Endodermal cell (in vitro differentiated cells): ENCODE measurements around the gene LSAMP. TPM values are rescaled to one million over a fixed set of nuclear protein-coding genes. Genes with fewer than 3 reads are reported as not detected.
"Not testable (repeated sequence)": the region's sequence is repeated elsewhere in the genome, so short reads cannot be mapped to it uniquely, and the experiment has no call there.

Experiments used
- DNase-seq: peaks from one replicate; pipeline ENCODE4 v3.0.0-alpha.2; 2017
- H3K27ac ChIP-seq: 2 replicates; pipeline ENCODE4 v1.5.1; 2013; ENCODE audit warnings: mild to moderate bottlenecking, low read depth, low read length, moderate library complexity
- H3K27me3 ChIP-seq: 2 replicates; pipeline ENCODE4 v1.6.1; 2013; ENCODE audit warnings: mild to moderate bottlenecking, low read length, moderate library complexity; ENCODE audit not compliant: insufficient read depth, control insufficient read depth, poor library complexity, severe bottlenecking
- H3K36me3 ChIP-seq: 2 replicates; pipeline ENCODE4 v1.7.0; 2013; ENCODE audit warnings: mild to moderate bottlenecking, low read length, moderate library complexity; ENCODE audit not compliant: control insufficient read depth, insufficient read depth
- H3K4me1 ChIP-seq: one replicate; pipeline ENCODE4 v1.7.0; 2013; ENCODE audit warnings: low read length; ENCODE audit not compliant: control insufficient read depth, insufficient read depth
- H3K4me3 ChIP-seq: 2 replicates; pipeline ENCODE4 v1.5.1; 2013; ENCODE audit warnings: mild to moderate bottlenecking, low read length, moderate library complexity
- H3K9ac ChIP-seq: 2 replicates; pipeline ENCODE4 v1.6.1; 2013; ENCODE audit warnings: mild to moderate bottlenecking, low read length, moderate library complexity; ENCODE audit not compliant: poor library complexity, severe bottlenecking; ENCODE audit errors: extremely low read depth
- H3K9me3 ChIP-seq: 2 replicates; pipeline ENCODE4 v1.6.1; 2013; ENCODE audit warnings: mild to moderate bottlenecking, low read length, moderate library complexity; ENCODE audit not compliant: control insufficient read depth
- H3K27ac Mint-ChIP-seq: 2 replicates; pipeline ENCODE4 v1.8.0; 2020; ENCODE audit warnings: mixed read lengths
- H3K27me3 Mint-ChIP-seq: 2 replicates; pipeline ENCODE4 v1.8.0; 2021; ENCODE audit warnings: mild to moderate bottlenecking, mixed read lengths; ENCODE audit not compliant: insufficient read depth
- H3K36me3 Mint-ChIP-seq: 2 replicates; pipeline ENCODE4 v1.8.0; 2020; ENCODE audit warnings: low read depth, mixed read lengths
- H3K4me1 Mint-ChIP-seq: 2 replicates; pipeline ENCODE4 v1.8.0; 2020; ENCODE audit warnings: mixed read lengths
- H3K4me3 Mint-ChIP-seq: 2 replicates; pipeline ENCODE4 v1.8.0; 2020; ENCODE audit warnings: mild to moderate bottlenecking, moderate library complexity, mixed read lengths
- H3K9me3 Mint-ChIP-seq: 2 replicates; pipeline ENCODE4 v1.8.0; 2020; ENCODE audit warnings: mild to moderate bottlenecking, mixed read lengths
- WGBS, 2 experiments: methylation state at CpG; one replicate each; pipeline versions ENCODE4 v1.1.5 to v1.1.7; 2013; ENCODE audit warnings: missing lambda C conversion rate in 2 of 2, mixed read lengths in 1 of 2; ENCODE audit not compliant: insufficient coverage in 1 of 2, insufficient read length in 1 of 2; 5-methylcytosine and 5-hydroxymethylcytosine counted together
- total RNA-seq, 2 donors: library from RNA; stranded (reverse); fragmentation: NEBNext Ultra II Directional in 1 of 2; extraction: Animal tissue kit (Norgen Biotek cat#: 25700) in 1 of 2; gene quantifications; 2 replicates in 1 of 2; 3 replicates in 1 of 2; pipeline ENCODE4 v1.2.1, GENCODE V29; 2021
- TF ChIP-seq, protein P1 (sequence below): fragments of 200-600 bp; sonication (generic); conservative IDR thresholded peaks from 2 replicates; pipeline ENCODE4 v1.5.0; 2021; ENCODE audit warnings: antibody characterized with exemption, mild to moderate bottlenecking

Gene LSAMP
- total RNA-seq, 2 donors from 2014 or later: 4.4 to 10.2 TPM

- Histone ChIP-seq H3K4me3 (no peak overlapping the region), H3K27me3 (no peaks in the 10 kb centered on the region), H3K9ac (no peak overlapping the region), H3K36me3 (no peaks in the 10 kb centered on the region), H3K4me1 (peaks cover 6% of the 10 kb centered on the region), H3K27ac (no peak overlapping the region), H3K9me3 (peaks cover 12% of the 10 kb centered on the region)
- H3K36me3 Mint-ChIP-seq: peaks cover 8% of the 10 kb centered on the region
- peaks cover 49% of the 10 kb centered on the region for H3K4me1 Mint-ChIP-seq
- 68 to 72% methylated on average over 2 to 6 of the region's 6 CpGs for WGBS, 2 experiments
- DNase-seq: no peak
- TF ChIP-seq, protein P1, sequence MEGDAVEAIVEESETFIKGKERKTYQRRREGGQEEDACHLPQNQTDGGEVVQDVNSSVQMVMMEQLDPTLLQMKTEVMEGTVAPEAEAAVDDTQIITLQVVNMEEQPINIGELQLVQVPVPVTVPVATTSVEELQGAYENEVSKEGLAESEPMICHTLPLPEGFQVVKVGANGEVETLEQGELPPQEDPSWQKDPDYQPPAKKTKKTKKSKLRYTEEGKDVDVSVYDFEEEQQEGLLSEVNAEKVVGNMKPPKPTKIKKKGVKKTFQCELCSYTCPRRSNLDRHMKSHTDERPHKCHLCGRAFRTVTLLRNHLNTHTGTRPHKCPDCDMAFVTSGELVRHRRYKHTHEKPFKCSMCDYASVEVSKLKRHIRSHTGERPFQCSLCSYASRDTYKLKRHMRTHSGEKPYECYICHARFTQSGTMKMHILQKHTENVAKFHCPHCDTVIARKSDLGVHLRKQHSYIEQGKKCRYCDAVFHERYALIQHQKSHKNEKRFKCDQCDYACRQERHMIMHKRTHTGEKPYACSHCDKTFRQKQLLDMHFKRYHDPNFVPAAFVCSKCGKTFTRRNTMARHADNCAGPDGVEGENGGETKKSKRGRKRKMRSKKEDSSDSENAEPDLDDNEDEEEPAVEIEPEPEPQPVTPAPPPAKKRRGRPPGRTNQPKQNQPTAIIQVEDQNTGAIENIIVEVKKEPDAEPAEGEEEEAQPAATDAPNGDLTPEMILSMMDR: no peak
- peak overlapping the region; percentile 48 for H3K4me3 Mint-ChIP-seq
- peaks cover 9% of the 10 kb centered on the region for H3K9me3 Mint-ChIP-seq
- H3K27me3 Mint-ChIP-seq: peaks cover 20% of the 10 kb centered on the region
- H3K27ac Mint-ChIP-seq: peak overlapping the region; percentile 49
Observed at GRCh38 chr3:115792206-115792955, 652.9 kb downstream of the LSAMP start.

- Mint-ChIP-seq H3K4me3 (peak overlapping the region; percentile 48), H3K27me3 (peaks cover 21% of the 10 kb centered on the region), H3K4me1 (peaks cover 46% of the 10 kb centered on the region), H3K27ac (peak overlapping the region; percentile 50)
- peak overlapping the region; percentile 40 for H3K4me3 ChIP-seq
- H3K9me3 ChIP-seq: peaks cover 12% of the 10 kb centered on the region
- not testable (repeated sequence) for H3K9ac ChIP-seq, H3K9me3 Mint-ChIP-seq, H3K36me3 ChIP-seq, H3K27ac ChIP-seq, H3K27me3 ChIP-seq, H3K36me3 Mint-ChIP-seq, H3K4me1 ChIP-seq, DNase-seq
- WGBS, 2 experiments: 79 to 84% methylated on average over 12 to 55 of the region's 55 CpGs
Observed at GRCh38 chr3:115791271-115792153, 653.8 kb downstream of the LSAMP start.

DNA sequence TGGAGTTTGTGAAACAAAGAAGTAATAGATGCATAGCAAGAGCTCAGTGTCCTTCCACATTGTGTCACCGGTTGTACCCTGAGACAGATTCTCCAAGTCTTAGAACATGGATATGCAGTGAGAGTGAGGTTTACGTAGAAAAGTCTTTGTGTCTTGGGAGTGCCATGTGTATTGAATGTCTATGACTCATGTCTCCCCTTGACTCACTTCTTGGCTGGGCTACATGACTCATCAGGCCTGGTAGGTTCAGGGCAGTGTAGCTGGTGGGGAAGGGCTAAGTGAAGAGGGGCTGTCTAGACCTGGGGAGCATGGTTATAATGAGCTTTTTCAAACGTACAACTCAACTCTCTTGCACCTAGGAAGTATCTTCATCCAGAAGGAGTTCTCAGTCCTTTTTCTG, 654.5 kb downstream of the LSAMP start:
- peak overlapping the region; percentile 50 for H3K27ac Mint-ChIP-seq
- peaks cover 6% of the 10 kb centered on the region for H3K4me1 ChIP-seq
- no peak overlapping the region for H3K9ac ChIP-seq
- H3K4me1 Mint-ChIP-seq: peaks cover 46% of the 10 kb centered on the region
- peaks cover 9% of the 10 kb centered on the region for H3K9me3 Mint-ChIP-seq
- H3K36me3 ChIP-seq: no peaks in the 10 kb centered on the region
- H3K27me3 Mint-ChIP-seq: peaks cover 25% of the 10 kb centered on the region
- 71 to 85% methylated on average over 1 to 3 of the region's 3 CpGs for WGBS, 2 experiments
- peaks cover 12% of the 10 kb centered on the region for H3K9me3 ChIP-seq
- no peak overlapping the region for H3K27ac ChIP-seq
- TF ChIP-seq, protein P1: no peak
- H3K36me3 Mint-ChIP-seq: peaks cover 8% of the 10 kb centered on the region
- H3K27me3 ChIP-seq: peaks cover 5% of the 10 kb centered on the region
- H3K4me3 Mint-ChIP-seq: no peak overlapping the region
- peak overlapping the region; percentile 40 for H3K4me3 ChIP-seq
- peak; percentile 52 for DNase-seq
